HUDEP-2 (cell line): Measurements from ENCODE around the gene BUD31.
"Not testable (repeated sequence)": the region's sequence is repeated elsewhere in the genome, so short reads cannot be mapped to it uniquely, and the experiment has no call there.

ENCODE experiments used
- DNase-seq, 76 experiments: peaks; one replicate each; lab custom pipeline; 2025; ENCODE audit not compliant: unreplicated experiment in 76 of 76; lab: John Stamatoyannopoulos, UW

Gene BUD31

DNA sequence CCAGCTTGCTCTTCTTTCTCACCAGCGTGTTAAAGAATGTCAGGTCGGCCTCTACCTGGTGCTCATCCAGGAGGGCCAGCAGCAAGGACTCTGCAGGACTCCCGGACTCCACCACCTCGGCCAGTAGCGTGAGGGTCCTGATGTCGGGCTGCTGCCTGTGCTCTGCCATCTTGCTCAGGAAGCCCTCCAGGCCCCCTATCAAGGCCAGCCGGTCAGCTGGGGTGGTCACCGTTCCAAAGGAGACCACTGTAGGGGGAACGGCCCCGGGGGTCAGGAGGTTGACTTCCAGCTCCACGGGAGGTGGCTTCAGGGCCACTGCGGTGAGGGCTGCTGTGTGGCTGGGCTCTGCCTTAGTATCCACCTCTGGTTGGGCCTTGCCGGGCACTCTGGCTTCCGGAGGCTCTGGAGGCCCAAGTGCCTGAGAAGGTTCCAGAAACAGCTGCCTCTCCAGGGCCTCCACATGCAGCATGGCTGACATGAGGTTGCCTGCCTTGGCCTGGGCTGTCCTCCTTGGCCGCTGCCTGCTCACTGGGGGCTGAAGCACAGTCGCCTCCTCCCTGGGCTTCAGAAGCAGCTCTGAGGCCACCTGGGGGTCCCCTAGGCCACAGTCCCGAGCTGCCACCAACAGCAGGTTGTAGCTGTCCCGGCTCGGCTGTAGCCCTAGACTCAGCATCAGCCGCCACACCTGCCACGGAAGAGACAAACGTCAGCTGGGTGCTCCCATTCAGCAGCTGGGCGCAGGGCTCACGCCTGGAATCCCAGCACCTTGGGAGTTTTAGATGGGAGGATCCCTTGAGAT, 16.4 kb downstream of the BUD31 start:
- DNase-seq, result no peak

DNA sequence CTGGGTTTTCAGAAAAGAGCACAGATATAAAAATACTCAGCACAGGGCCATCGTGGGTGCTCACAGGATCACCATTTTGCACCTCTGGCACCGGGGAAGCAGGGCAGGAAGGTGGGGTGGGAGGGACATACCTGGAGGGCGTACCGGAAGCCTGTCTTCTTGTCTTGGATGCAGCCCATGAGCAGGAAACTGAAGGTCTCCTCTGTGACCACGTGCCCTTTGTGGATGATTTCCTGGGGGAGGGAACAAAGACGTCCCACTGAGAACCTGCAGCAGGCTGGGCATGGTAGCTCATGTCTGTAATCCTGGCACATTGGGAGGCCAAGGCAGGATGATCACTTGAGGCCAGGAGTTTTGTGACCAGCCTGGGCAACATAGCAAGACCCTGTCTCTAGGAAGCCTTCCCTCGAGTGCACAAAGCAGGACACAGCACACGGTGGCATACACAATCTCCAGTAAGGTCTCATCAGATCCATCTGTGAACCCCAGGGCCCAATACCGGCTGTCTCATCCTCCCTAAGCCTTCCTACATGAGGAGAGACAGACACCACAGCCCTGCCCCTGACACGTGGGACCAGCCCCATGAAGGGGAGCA, 20.3 kb downstream of the BUD31 start:
- DNase-seq, result no peak

DNA sequence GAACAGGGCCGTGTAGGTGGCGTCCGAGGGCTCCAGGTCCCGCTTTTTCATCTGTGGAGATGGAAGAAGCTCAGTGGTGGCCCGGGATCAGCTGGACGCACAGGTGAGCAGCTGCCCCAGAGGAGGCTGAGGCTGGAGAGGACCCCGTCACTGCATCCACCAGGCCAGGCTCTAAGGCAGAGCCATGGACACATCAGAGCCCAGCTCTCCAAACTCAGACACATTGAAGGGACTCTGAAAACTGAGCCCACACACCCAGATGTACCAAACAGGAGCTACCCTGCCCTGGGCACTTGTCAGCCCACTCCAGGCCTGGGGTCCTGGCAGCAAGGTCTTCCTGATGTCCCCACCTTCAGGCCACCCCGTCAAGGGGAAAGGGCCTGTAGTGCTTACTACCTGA, 21.0 kb downstream of the BUD31 start:
- DNase-seq, result no peak

DNA sequence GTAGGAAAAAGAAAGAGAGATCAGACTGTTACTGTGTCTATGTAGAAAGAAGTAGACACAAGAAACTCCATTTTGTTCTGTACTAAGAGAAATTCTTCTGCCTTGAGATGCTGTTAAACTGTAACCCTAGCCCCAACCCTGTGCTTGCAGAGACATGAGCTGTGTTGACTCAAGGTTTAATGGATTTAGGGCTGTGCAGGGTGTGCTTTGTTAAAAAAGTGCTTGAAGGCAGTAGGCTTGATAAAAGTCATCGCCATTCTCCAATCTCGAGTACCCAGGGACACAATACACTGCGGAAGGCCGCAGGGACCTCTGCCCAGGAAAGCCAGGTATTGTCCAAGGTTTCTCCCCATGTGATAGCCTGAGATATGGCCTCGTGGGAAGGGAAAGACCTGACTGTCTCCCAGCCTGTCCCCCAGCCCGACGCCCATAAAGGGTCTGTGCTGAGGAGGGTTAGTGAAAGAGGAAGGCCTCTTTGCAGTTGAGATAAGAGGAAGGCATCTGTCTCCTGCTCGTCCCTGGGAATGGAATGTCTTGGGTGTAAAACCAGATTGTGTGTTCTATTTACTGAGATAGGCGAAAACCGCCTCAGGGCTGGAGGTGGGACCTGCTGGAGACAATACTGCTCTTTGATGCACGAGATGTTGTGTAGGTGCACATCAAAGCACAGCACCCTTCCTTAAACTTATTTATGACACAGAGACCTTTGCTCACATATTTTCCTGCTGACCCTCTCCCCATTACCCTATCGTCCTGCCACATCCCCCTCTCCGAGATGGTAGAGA, 23.2 kb downstream of the BUD31 start:
- DNase-seq, result not testable (repeated sequence)

DNA sequence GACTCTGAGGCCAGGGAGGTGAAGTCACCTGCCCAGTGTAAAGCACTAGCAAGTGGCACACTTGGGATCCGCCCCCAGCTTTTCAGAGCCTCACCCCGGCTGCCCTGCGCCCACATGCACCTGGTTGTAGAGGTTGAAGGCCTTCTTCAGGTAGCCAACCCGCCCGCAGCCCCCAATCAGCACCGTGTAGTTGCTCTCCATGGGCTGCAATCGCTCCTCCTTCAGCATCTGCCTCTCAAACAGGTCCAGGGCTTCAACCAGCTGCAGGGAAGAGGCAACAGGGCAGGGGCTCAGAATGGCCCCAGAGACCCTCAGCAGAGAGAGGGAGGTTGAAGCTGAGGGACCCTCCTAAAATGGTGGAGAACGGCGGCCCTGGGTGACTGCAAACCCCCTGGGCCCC, 24.4 kb downstream of the BUD31 start:
- no peak for DNase-seq

DNA sequence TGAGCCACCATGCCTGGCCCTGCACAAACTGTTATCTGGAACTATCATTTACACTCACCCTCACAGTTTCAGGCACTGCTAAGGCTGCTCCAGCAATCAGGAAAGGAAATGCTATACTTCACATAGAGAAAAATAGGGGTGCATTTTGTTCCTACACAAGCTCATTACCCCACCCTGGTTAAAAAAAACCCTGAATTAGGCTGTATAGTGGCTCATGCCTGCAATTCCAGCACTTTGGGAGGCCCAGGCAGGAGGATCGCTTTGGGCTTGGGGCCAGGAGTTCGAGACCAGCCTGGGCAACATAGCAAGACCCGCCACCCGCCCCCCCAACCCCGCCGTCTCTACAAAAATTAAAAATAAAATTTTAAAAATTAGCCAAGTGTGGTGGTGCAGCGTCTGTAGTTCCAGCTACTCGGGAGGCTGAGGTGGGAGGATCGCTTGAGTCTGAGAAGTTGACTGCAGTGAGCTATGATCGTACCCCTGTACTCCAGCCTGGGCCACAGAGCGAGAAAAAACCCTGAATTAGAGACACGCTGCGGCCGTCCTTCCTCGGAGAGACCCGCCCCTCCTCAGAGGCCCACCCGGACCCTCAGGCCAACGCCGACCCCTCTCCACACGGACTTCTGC, 29.3 kb downstream of the BUD31 start:
- no peak for DNase-seq

DNA sequence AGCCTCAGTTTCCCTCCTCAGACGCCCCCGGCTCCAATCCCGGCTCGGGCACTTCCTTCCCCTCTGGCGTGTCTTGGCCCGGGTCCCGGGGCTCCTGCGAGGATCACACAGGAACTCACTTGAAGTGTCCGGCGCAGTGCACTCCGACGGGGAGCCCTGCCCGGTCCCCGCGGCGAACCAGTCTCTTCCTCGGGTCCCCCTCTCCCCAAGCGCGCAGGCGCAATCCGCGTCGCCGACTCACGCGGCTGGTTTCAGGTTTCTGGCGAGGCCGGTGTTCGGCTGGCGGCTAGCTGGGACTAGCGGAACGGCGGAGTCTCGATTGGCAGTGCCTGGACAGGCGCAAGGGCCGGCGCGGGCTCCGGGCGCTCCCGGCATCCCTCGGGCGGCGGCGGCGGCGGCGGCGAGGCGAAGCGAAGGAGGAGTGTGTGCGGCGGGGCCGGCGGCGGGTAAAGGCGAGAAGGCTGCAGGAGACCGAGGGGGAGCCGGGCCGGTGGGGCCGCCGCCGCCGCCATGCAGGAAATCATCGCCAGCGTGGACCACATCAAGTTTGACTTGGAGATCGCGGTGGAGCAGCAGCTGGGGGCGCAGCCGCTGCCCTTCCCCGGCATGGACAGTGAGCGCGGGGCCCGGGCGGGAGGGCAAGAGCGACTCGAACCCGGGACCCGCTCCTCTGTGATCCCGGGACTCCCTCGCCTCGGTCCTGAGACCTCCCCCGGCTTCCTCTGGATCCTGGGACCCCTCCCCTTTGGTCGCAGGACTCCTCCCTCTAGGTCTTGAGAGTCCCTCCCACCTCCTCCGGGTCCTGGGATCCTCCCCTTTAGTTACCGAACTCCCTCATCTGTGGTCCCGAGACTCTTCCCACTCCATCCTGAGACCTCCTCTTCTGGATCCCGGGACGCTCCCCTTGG, 30.1 kb downstream of the BUD31 start, which contains the start of the genes CPSF4 and PTCD1:
CPSF4 (plus strand) TSS at position 371 of the 908 bp plus-strand sequence; CDS start at position 511, 140 bp downstream.
PTCD1 (minus strand) TSS at position 226 of the 908 bp plus-strand sequence. CDS start 3,556 bp downstream, outside the sequence.
- DNase-seq, result peak in 74 of 76 experiments; percentile 37 to 94 (median 88)

DNA sequence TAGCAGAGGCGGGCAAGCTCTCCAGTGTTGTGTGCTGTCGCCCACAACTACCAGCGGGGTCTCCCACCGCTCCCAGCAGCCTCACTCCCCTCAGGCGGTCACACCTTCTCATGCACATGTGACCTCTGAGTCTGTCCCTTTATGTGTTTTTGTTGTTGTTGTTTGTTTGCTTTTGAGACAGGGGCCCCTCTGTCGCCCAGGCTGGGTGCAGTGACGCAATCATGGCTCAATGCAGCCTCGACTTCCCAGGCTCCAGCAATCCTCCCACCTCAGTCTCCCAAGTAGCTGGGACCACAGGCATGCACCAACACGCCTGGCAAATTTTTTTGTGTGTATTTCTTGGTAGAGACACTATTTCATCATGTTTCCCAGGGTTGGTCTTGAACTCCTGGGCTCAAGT, 31.4 kb downstream of the BUD31 start:
- no peak for DNase-seq

DNA sequence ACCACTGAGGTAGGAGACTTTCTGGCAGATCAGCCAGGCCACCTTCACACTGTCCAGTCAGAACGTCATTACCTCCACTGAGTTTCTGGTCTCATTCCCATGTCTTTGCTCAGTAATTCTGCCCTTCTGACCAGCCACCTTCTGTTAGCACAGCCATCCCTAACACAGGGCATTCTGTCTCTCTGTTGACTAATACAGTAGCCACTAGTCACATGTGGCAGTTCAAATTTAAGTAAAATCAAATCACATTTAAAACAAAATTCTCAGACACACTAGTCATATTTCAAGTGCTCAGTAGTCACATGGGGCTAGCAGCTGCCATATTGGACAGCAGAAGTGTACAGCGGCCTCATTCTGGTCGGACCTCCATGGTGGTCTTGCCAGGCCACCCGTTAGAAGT, 37.3 kb downstream of the BUD31 start:
- no peak for DNase-seq

GRCh38 chr7:99447943-99448342, 39.2 kb downstream of the BUD31 start:
- peak in 17 of 76 experiments; percentile 0 to 43 (median 15) for DNase-seq

GRCh38 chr7:99448855-99449254, 40.1 kb downstream of the BUD31 start:
- no peak for DNase-seq

- no peak for DNase-seq
Observed at GRCh38 chr7:99449326-99449725, 40.6 kb downstream of the BUD31 start.

DNA sequence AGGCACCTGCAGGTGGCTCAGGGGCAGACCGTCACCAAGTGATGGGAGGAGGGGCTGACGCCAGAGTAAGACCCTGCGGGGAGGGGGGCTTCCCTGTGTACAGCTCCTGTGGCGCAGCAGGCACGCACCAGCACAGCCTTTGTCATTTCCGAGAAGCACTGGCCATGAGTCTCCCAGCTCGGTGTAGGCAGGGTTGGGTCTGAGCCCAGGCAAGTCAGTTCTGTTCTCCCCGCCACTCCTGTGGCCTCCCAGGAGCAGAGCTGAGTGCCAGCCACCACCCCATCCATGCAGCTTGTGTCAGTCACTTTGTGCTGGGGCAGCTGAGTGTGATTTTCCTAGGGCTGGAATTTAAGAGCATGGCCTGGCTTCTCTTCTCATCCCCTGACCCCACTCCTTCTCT, 43.2 kb downstream of the BUD31 start:
- no peak for DNase-seq

GRCh38 chr7:99452541-99452940, 43.8 kb downstream of the BUD31 start:
- DNase-seq, result no peak

- no peak for DNase-seq
Observed at GRCh38 chr7:99453105-99453504, 44.3 kb downstream of the BUD31 start.

DNA sequence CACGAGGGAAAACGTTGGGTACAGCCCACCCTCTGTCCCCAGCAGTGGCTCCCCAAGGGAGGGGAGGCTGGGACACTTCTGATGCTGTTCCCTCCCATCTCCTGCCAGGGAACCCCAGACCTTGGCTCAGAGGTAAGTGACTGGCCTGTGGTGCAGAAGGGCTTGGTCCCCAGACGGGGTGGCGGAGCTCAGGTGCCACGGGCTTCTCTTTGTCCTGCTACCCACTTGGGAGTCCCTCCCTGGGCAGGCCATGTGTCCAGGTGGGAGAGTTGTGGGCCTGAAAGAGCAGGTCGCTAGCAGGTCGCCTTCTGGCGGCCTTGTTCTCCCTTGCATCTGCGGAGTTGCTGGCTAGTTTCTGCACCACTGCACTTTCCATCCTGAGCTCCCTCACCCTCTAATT, 47.1 kb downstream of the BUD31 start:
- DNase-seq, result no peak

- DNase-seq, result no peak
Observed at GRCh38 chr7:99456288-99456687, 47.5 kb downstream of the BUD31 start.

GRCh38 chr7:99457050-99457649, 48.4 kb downstream of the BUD31 start:
- no peak for DNase-seq
